Myometrial cell (primary cell): ENCODE data around the gene MICU1. TPM values are rescaled to one million over a fixed set of nuclear protein-coding genes. Genes with fewer than 3 reads are reported as not detected.

Experiments
- total RNA-seq: library from RNA; depleted of rRNA; stranded (reverse); fragments of >200 nt; gene quantifications from 2 replicates; pipeline ENCODE4 v1.2.3, GENCODE V29; 2015

The MICU1 gene
- 49.0 and 64.7 TPM in 2 replicates for total RNA-seq

GRCh38 chr10:72625608-72626443 lies at the start of gene MICU1:
Gene MICU1, minus strand, starts transcription at chr10:72626079. Its CDS starts 59,286 bp downstream, at chr10:72566793.

GRCh38 chr10:72354356-72355213 lies 271.3 kb downstream of the MICU1 start, which contains the start of gene DNAJB12:
Gene DNAJB12, minus strand, starts transcription at chr10:72354919. Its CDS starts 22 bp downstream, at chr10:72354897.

Other genes starting within 250 kb of the MICU1 start
- gene MCU, start 66.1 kb upstream of the MICU1 start, total RNA-seq = 26.4 and 32.3 TPM in 2 replicates